Esophagus squamous epithelium (tissue), 5 donors: ENCODE data around the gene LCN10. TPM values are rescaled to one million over a fixed set of nuclear protein-coding genes. Genes with fewer than 3 reads are reported as not detected.
"Not testable (repeated sequence)": the region's sequence is repeated elsewhere in the genome, so short reads cannot be mapped to it uniquely, and the experiment has no call there.

Experiments used
- DNase-seq: peaks from one replicate; lab custom pipeline; 2025; lab: John Stamatoyannopoulos, UW
- H3K27ac ChIP-seq, 4 donors: fragments of 200-600 bp; sonication (generic); one replicate each; pipeline ENCODE4 v1.5.1; 2016 to 2019; ENCODE audit warnings: mild to moderate bottlenecking in 1 of 4
- H3K27me3 ChIP-seq, 4 donors: fragments of 200-600 bp; sonication (generic); 1 replicate in 3 of 4; 2 replicates in 1 of 4; pipeline versions ENCODE4 v1.5.1 to v1.6.0; 2017 to 2021; ENCODE audit warnings: antibody characterized with exemption in 1 of 4
- H3K36me3 ChIP-seq, 3 donors: fragments of 200-600 bp; sonication (generic); one replicate each; pipeline ENCODE4 v1.5.1; 2016 to 2019
- H3K4me1 ChIP-seq, 3 donors: fragments of 200-600 bp; sonication (generic); one replicate each; pipeline ENCODE4 v1.5.1; 2017 to 2019
- H3K4me3 ChIP-seq, 4 donors: fragments of 200-600 bp; sonication (generic); 1 replicate in 3 of 4; 2 replicates in 1 of 4; pipeline ENCODE4 v1.5.1; 2016 to 2019; ENCODE audit warnings: mild to moderate bottlenecking in 2 of 4, moderate library complexity in 1 of 4
- H3K9me3 ChIP-seq, 3 donors: fragments of 200-600 bp; sonication (generic); one replicate each; pipeline ENCODE4 v1.5.1; 2016 to 2019
- CTCF ChIP-seq, 6 experiments: fragments of 450-650 bp in 4 of 6; fragments of 200-600 bp in 2 of 6; sonication (generic) in 2 of 6; IDR thresholded peaks; one replicate each; pipeline ENCODE4 v1.5.1; 2016 to 2019; ENCODE audit warnings: antibody characterized with exemption in 6 of 6, mild to moderate bottlenecking in 4 of 6, moderate library complexity in 4 of 6
- POLR2A ChIP-seq, 4 donors: fragments of 450-650 bp; IDR thresholded peaks; one replicate each; pipeline ENCODE4 v1.6.1; 2017; ENCODE audit warnings: antibody characterized with exemption in 4 of 4, mild to moderate bottlenecking in 4 of 4, moderate library complexity in 3 of 4
- WGBS, 2 donors: methylation state at CpG; one replicate each; pipeline ENCODE4 v1.1.5; 2018; 5-methylcytosine and 5-hydroxymethylcytosine counted together
- intact Hi-C: fragments of 100-400 bp; cut with DNase I; formaldehyde crosslinking; loops from one replicate; pipeline ENCODE4 v1.15.0; 2022
- total RNA-seq, 4 donors: library from RNA; depleted of rRNA; stranded (reverse); fragments of >200 nt; gene quantifications; one replicate each; pipeline ENCODE4 v1.1.0, GENCODE V29; 2016
- donor health status: DM: yes; HTN: yes; CAD: no.

LCN10 gene
- total RNA-seq, 4 donors from 2014 or later = 0.64 to 3.8 (median 2.2) TPM

DNA sequence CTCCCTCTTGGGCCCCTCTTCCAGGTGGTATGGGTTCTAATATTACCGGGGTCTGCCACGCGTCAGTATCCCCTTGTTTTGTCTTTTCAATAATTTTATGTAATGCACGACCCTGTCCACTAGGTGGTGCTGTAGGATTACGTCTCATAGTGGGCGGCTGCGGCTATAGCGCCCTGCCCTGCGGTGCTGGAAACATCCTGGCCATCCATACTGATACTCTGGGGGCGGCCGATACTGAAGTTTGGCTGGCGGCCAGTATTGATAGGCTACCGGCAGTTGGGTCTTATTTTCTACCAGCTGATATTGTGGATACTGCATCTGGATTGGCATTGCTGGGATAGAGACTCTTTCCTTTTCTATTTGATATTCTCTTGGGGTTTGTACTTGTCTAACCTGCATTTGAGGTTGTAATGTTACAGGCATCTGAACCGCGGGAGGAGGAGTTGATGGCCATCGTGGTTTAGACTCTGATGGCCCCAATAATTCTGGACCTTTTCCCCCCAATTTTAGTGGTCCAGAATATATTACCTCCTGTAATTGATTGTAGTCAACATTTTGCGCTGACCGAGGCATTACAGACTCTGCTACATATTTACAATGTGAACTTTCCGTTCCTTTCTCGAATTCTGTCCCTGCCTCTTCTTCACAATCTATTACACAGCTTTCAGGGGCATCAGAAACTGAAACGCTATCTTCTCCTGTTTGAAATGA, 45.1 kb upstream of the LCN10 start:
- 16 to 24% methylated on average over 16 to 21 of the region's 21 CpGs for WGBS, 2 donors
- intact Hi-C loops = loop anchor here (5.0 kb wide), 1 partner anchor 259 kb away; the partner anchor contains the start of gene NPDC1
- DNase-seq = no peak

DNA sequence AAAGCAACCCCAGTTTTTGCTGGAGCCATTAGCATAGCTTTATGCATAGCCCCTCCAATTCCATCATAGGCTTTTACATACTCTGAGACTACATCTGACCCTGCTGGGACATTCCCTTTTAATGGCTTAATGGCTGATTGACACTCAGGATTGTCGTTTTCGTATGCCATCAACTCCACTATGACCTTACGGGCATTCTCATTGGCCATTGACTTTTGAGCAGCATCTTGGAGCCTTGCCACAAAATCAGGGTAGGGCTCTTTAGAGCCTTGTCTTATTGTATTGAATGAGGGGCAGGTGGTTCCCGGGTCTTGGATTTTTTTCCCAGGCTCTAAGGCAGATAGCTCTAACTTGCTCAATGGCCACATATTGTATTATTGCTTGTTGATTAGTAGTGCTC, 44.2 kb upstream of the LCN10 start:
- H3K27ac ChIP-seq, DNase-seq, H3K4me3 ChIP-seq, H3K36me3 ChIP-seq, H3K27me3 ChIP-seq, H3K9me3 ChIP-seq: not testable (repeated sequence)
- intact Hi-C loops = loop anchor here (5.0 kb wide), 1 partner anchor 260 kb away; the partner anchor contains the start of gene NPDC1
- H3K4me1 ChIP-seq = peaks cover 4 to 25% (median 12%) of the 10 kb centered on the region in 3 donors
- 25 to 35% methylated on average over 4 of the region's 4 CpGs for WGBS, 2 donors

More for the DNA sequence above, 45.1 kb upstream of the LCN10 start:
- H3K4me3 ChIP-seq = no peak overlapping the region
- TF ChIP-seq POLR2A (IDR thresholded peaks at IDR 0.05) (no peak), CTCF (IDR thresholded peaks at IDR 0.05) (peak; percentile 78 to 88 (median 84))
- H3K36me3 ChIP-seq = peaks cover 0 to 8% (median 0%) of the 10 kb centered on the region in 3 donors
- no peak overlapping the region for H3K27ac ChIP-seq
- H3K9me3 ChIP-seq = no peaks in the 10 kb centered on the region
- H3K4me1 ChIP-seq = peaks cover 11 to 34% (median 17%) of the 10 kb centered on the region in 3 donors
- no peaks in the 10 kb centered on the region for H3K27me3 ChIP-seq

- TF ChIP-seq CTCF (IDR thresholded peaks at IDR 0.05) (no peak), POLR2A (IDR thresholded peaks at IDR 0.05) (no peak)
- H3K9me3 ChIP-seq = no peaks in the 10 kb centered on the region
- no peak overlapping the region for H3K27ac ChIP-seq
- H3K36me3 ChIP-seq = no peaks in the 10 kb centered on the region
- no peaks in the 10 kb centered on the region for H3K27me3 ChIP-seq
- 57 to 72% methylated on average over 9 to 10 of the region's 10 CpGs for WGBS, 2 donors
- no peak overlapping the region for H3K4me3 ChIP-seq
- peaks cover 0 to 20% (median 8%) of the 10 kb centered on the region in 3 donors for H3K4me1 ChIP-seq
- intact Hi-C loops = loop anchor here (5.0 kb wide), 1 partner anchor 261 kb away; the partner anchor contains the start of gene NPDC1
- no peak for DNase-seq
Measured at GRCh38 chr9:136786451-136786850, 43.7 kb upstream of the LCN10 start.

- not testable (repeated sequence) for H3K27me3 ChIP-seq, H3K27ac ChIP-seq, DNase-seq, H3K36me3 ChIP-seq, H3K9me3 ChIP-seq, H3K4me3 ChIP-seq
- H3K4me1 ChIP-seq = peaks cover 0 to 17% (median 8%) of the 10 kb centered on the region in 3 donors
- intact Hi-C loops = loop anchor here (5.0 kb wide), 1 partner anchor 262 kb away; the partner anchor contains the start of gene NPDC1
- 72 to 75% methylated on average over 11 to 13 of the region's 23 CpGs for WGBS, 2 donors
Measured at GRCh38 chr9:136785565-136786355, 43.0 kb upstream of the LCN10 start.

DNA sequence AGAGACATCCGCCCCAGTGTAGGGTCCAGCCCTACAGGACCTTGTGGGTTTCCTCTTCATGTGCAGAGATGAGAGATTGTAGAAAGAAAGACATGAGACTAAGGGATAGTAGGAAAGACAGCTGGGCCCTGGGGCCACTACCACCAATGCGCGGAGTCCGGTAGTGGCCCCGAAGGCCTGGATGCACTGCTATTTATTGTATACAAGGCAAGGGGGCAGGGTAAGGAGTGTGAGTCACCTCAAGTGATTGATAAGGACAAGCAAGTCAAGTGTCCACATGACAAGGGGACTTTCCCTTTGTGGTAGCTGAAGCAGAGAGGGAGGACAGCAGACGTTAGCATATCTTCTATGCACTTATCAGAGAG, 42.2 kb upstream of the LCN10 start:
- Histone ChIP-seq H3K27ac (no peak overlapping the region), H3K27me3 (no peaks in the 10 kb centered on the region), H3K4me3 (no peak overlapping the region), H3K9me3 (no peaks in the 10 kb centered on the region), H3K4me1 (peaks cover 0 to 11% (median 2%) of the 10 kb centered on the region in 3 donors), H3K36me3 (no peaks in the 10 kb centered on the region)
- WGBS, 2 donors = 80 to 85% methylated on average over 5 of the region's 6 CpGs
- DNase-seq = no peak
- intact Hi-C loops = loop anchor here (5.0 kb wide), 2 partner anchors 247 to 262 kb away; partner anchors contain the start of genes FUT7 and NPDC1
- no peak for TF ChIP-seq CTCF (IDR thresholded peaks at IDR 0.05)
- TF ChIP-seq POLR2A (IDR thresholded peaks at IDR 0.05) = no peak
